CD14-positive monocyte (primary cell): ENCODE measurements around the gene DOCK4. TPM values are rescaled to one million over a fixed set of nuclear protein-coding genes. Genes with fewer than 3 reads are reported as not detected.

ENCODE experiments used
- DNase-seq, 3 donors: peaks; one replicate each; pipeline ENCODE4 v3.0.0-alpha.2; 2011 to 2022
- H2AFZ ChIP-seq: 2 replicates; pipeline ENCODE4 v1.6.0; 2012; ENCODE audit warnings: mild to moderate bottlenecking, low read depth, low read length, inconsistent platforms; ENCODE audit not compliant: insufficient read depth, poor library complexity, severe bottlenecking
- H3K27ac ChIP-seq, 2 donors: 1 replicate in 1 of 2; 2 replicates in 1 of 2; pipeline ENCODE4 v1.5.1; 2012 to 2013; ENCODE audit warnings: low read length in 2 of 2, control low read depth in 1 of 2, inconsistent platforms in 1 of 2, low read depth in 1 of 2, mild to moderate bottlenecking in 1 of 2
- H3K27me3 ChIP-seq, 2 donors: one replicate each; pipeline versions ENCODE4 v1.6.0 to v1.6.1; 2011 to 2013; ENCODE audit warnings: low read length in 2 of 2; ENCODE audit not compliant: control insufficient read depth in 2 of 2, insufficient read depth in 2 of 2
- H3K36me3 ChIP-seq, 2 donors: replicated peaks in 1 of 2; 1 replicate in 1 of 2; 2 replicates in 1 of 2; pipeline versions ENCODE4 v1.5.1 to v1.6.1; 2012 to 2013; ENCODE audit warnings: low read length in 2 of 2, control low read depth in 1 of 2, inconsistent platforms in 1 of 2, mild to moderate bottlenecking in 1 of 2; ENCODE audit not compliant: insufficient read depth in 2 of 2, control insufficient read depth in 1 of 2
- H3K4me1 ChIP-seq, 2 donors: 1 replicate in 1 of 2; 2 replicates in 1 of 2; pipeline versions ENCODE4 v1.5.1 to v1.6.1; 2012 to 2013; ENCODE audit warnings: low read length in 2 of 2, control low read depth in 1 of 2, inconsistent platforms in 1 of 2, mild to moderate bottlenecking in 1 of 2, moderate library complexity in 1 of 2; ENCODE audit not compliant: insufficient read depth in 2 of 2, control insufficient read depth in 1 of 2
- H3K4me2 ChIP-seq: replicated peaks from 2 replicates; pipeline ENCODE3; 2012; ENCODE audit warnings: low read length, moderate library complexity, mild to moderate bottlenecking; ENCODE audit not compliant: poor library complexity, severe bottlenecking; ENCODE audit errors: extremely low read depth
- H3K4me3 ChIP-seq, 3 experiments: fragments of 200-600 bp in 1 of 3; sonication (generic) in 1 of 3; replicated peaks in 1 of 3; 1 replicate in 2 of 3; 2 replicates in 1 of 3; pipeline ENCODE4 v1.5.1; 2011 to 2013; ENCODE audit warnings: low read length in 3 of 3, mild to moderate bottlenecking in 3 of 3, control low read depth in 2 of 3, low read depth in 2 of 3, inconsistent platforms in 1 of 3, moderate library complexity in 1 of 3
- H3K79me2 ChIP-seq: 2 replicates; pipeline ENCODE4 v1.6.0; 2012; ENCODE audit warnings: mild to moderate bottlenecking, control low read depth, inconsistent platforms, low read length, moderate library complexity; ENCODE audit not compliant: insufficient read depth
- H3K9ac ChIP-seq: 2 replicates; pipeline ENCODE4 v1.6.0; 2017; ENCODE audit warnings: low read length, mild to moderate bottlenecking; ENCODE audit not compliant: insufficient read depth, poor library complexity, severe bottlenecking
- H3K9me3 ChIP-seq, 2 donors: replicated peaks in 1 of 2; 1 replicate in 1 of 2; 2 replicates in 1 of 2; pipeline versions ENCODE4 v1.5.1 to v1.6.1; 2012 to 2013; ENCODE audit warnings: low read length in 2 of 2, control low read depth in 1 of 2; ENCODE audit not compliant: control insufficient read depth in 1 of 2, insufficient read depth in 1 of 2
- H4K20me1 ChIP-seq: 2 replicates; pipeline ENCODE4 v1.6.0; 2012; ENCODE audit warnings: mild to moderate bottlenecking, low read length, control low read depth, moderate library complexity; ENCODE audit not compliant: insufficient read depth
- H3K27ac Mint-ChIP-seq, 7 donors: one replicate each; pipeline ENCODE4 v1.8.0; 2020; ENCODE audit warnings: mild to moderate bottlenecking in 7 of 7, mixed read lengths in 7 of 7, moderate library complexity in 6 of 7, inconsistent platforms in 2 of 7
- H3K27me3 Mint-ChIP-seq, 3 donors: one replicate each; pipeline ENCODE4 v1.8.0; 2021 to 2022; ENCODE audit warnings: low read depth in 3 of 3, mild to moderate bottlenecking in 3 of 3, mixed read lengths in 3 of 3, moderate library complexity in 3 of 3, inconsistent platforms in 1 of 3
- H3K36me3 Mint-ChIP-seq, 2 donors: one replicate each; pipeline ENCODE4 v1.8.0; 2020; ENCODE audit warnings: mixed read lengths in 2 of 2, inconsistent platforms in 1 of 2, mild to moderate bottlenecking in 1 of 2
- H3K4me1 Mint-ChIP-seq: one replicate; pipeline ENCODE4 v1.8.0; 2020; ENCODE audit warnings: mild to moderate bottlenecking, mixed read lengths
- H3K4me3 Mint-ChIP-seq, 2 donors: one replicate each; pipeline ENCODE4 v1.8.0; 2020; ENCODE audit warnings: mild to moderate bottlenecking in 2 of 2, mixed read lengths in 2 of 2, moderate library complexity in 1 of 2
- H3K9me3 Mint-ChIP-seq, 7 donors: one replicate each; pipeline ENCODE4 v1.8.0; 2020 to 2022; ENCODE audit warnings: mixed read lengths in 7 of 7, mild to moderate bottlenecking in 6 of 7, moderate library complexity in 6 of 7, inconsistent platforms in 2 of 7
- CTCF ChIP-seq: fragments of 200-600 bp; IDR thresholded peaks from one replicate; pipeline ENCODE4 v1.8.0; 2022; ENCODE audit warnings: antibody characterized with exemption, mild to moderate bottlenecking
- WGBS: methylation state at CpG from one replicate; pipeline ENCODE4 v1.1.5; 2013; ENCODE audit warnings: missing lambda C conversion rate; ENCODE audit not compliant: insufficient coverage; 5-methylcytosine and 5-hydroxymethylcytosine counted together
- intact Hi-C, 2 donors: fragments of 100-400 bp; cut with micrococcal nuclease; formaldehyde crosslinking; loops; one replicate each; pipeline versions ENCODE4 v1.15.0 to v1.15.1; 2023
- polyA plus RNA-seq, 3 donors: library from polyadenylated mRNA; depleted of rRNA in 1 of 3; unstranded in 2 of 3; stranded (reverse) in 1 of 3; fragments of 300-500 nt in 2 of 3; fragments of >200 nt in 1 of 3; fragmentation: Illumina TruSeq in 2 of 3; gene quantifications; 1 replicate in 2 of 3; 2 replicates in 1 of 3; pipeline ENCODE4 v1.2.3, GENCODE V29; 2012 to 2021

The DOCK4 gene
- polyA plus RNA-seq, 3 donors: 1.3 to 5.0 (median 2.7) TPM

GRCh38 chr7:111690364-111691111, 515.7 kb downstream of the DOCK4 start:
- no CpG with 5 or more reads among the region's 7 CpGs for WGBS
- intact Hi-C loops: no loop called here
- peaks cover 0 to 1% (median 0%) of the 10 kb centered on the region in 3 donors for H3K27me3 Mint-ChIP-seq
- peaks cover 3 to 23% (median 9%) of the 10 kb centered on the region in 7 donors for H3K9me3 Mint-ChIP-seq
- no peak for DNase-seq
- H3K4me3 Mint-ChIP-seq: no peak overlapping the region
- H3K4me2 ChIP-seq: no peak overlapping the region
- no peaks in the 10 kb centered on the region for H3K4me1 Mint-ChIP-seq
- H3K27ac Mint-ChIP-seq: no peak overlapping the region
- no peaks in the 10 kb centered on the region for H3K79me2 ChIP-seq
- no peaks in the 10 kb centered on the region for H3K36me3 Mint-ChIP-seq
- no peak overlapping the region for H3K4me3 ChIP-seq
- H3K27me3 ChIP-seq: no peaks in the 10 kb centered on the region
- H3K4me1 ChIP-seq: no peaks in the 10 kb centered on the region
- TF ChIP-seq CTCF: no peak
- H2AFZ ChIP-seq: no peak overlapping the region
- H3K36me3 ChIP-seq: no peaks in the 10 kb centered on the region
- no peak overlapping the region for H3K9ac ChIP-seq
- no peaks in the 10 kb centered on the region for H4K20me1 ChIP-seq
- no peak overlapping the region for H3K27ac ChIP-seq
- H3K9me3 ChIP-seq: peaks cover 0 to 3% of the 10 kb centered on the region in 2 donors

GRCh38 chr7:111685349-111685748, 520.9 kb downstream of the DOCK4 start:
- no peaks in the 10 kb centered on the region for H3K79me2 ChIP-seq
- no peak overlapping the region for H3K9ac ChIP-seq
- no peaks in the 10 kb centered on the region for H3K4me1 ChIP-seq
- Mint-ChIP-seq H3K9me3 (peaks cover 0 to 12% (median 5%) of the 10 kb centered on the region in 7 donors), H3K27ac (no peak overlapping the region), H3K4me3 (no peak overlapping the region), H3K27me3 (no peaks in the 10 kb centered on the region), H3K4me1 (no peaks in the 10 kb centered on the region), H3K36me3 (no peaks in the 10 kb centered on the region)
- no peak overlapping the region for H3K4me2 ChIP-seq
- no peak overlapping the region for H2AFZ ChIP-seq
- no peak overlapping the region for H3K4me3 ChIP-seq
- H4K20me1 ChIP-seq: no peaks in the 10 kb centered on the region
- H3K27me3 ChIP-seq: no peaks in the 10 kb centered on the region
- intact Hi-C loops: no loop called here
- no peaks in the 10 kb centered on the region for H3K36me3 ChIP-seq
- no peak overlapping the region for H3K27ac ChIP-seq
- no peak for TF ChIP-seq CTCF
- H3K9me3 ChIP-seq: no peaks in the 10 kb centered on the region
- DNase-seq: no peak
